Mammary epithelial cell (primary cell): Measurements from ENCODE around the gene SPAG7.

Source experiments
- EZH2 ChIP-seq: IDR thresholded peaks from 2 replicates; pipeline ENCODE4 v1.6.1; 2012; ENCODE audit warnings: low read length, inconsistent platforms, borderline replicate concordance
- TF ChIP-seq, protein P1 (sequence below), 2 donors: IDR thresholded peaks in 1 of 2; conservative IDR thresholded peaks in 1 of 2; 2 replicates each; pipeline ENCODE4 v1.5.1; 2011 to 2012; ENCODE audit warnings: inconsistent platforms in 2 of 2, low read length in 2 of 2, mild to moderate bottlenecking in 2 of 2, control low read depth in 1 of 2, low read depth in 1 of 2; ENCODE audit not compliant: insufficient read depth in 1 of 2; ENCODE audit errors: extremely low read depth in 1 of 2

DNA sequence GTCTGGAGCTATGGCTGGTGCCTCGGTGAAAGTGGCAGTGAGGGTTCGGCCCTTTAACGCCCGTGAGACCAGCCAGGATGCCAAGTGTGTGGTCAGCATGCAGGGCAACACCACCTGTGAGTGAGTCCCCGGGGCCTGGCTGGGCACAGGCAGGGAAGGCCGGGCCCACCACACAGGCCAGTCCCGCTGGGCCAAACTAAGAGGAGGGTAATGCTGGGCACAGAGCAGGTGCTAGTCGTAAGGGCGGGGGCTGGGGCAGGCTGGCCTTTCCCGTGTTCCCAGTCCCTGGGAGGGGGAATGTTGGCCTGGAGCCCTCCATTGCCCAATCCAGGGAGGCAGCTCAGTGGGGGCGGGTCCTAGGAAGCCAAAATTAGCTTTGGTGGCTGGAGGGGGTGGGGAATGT is 32.6 kb upstream of the SPAG7 start:
- TF ChIP-seq, protein P1, sequence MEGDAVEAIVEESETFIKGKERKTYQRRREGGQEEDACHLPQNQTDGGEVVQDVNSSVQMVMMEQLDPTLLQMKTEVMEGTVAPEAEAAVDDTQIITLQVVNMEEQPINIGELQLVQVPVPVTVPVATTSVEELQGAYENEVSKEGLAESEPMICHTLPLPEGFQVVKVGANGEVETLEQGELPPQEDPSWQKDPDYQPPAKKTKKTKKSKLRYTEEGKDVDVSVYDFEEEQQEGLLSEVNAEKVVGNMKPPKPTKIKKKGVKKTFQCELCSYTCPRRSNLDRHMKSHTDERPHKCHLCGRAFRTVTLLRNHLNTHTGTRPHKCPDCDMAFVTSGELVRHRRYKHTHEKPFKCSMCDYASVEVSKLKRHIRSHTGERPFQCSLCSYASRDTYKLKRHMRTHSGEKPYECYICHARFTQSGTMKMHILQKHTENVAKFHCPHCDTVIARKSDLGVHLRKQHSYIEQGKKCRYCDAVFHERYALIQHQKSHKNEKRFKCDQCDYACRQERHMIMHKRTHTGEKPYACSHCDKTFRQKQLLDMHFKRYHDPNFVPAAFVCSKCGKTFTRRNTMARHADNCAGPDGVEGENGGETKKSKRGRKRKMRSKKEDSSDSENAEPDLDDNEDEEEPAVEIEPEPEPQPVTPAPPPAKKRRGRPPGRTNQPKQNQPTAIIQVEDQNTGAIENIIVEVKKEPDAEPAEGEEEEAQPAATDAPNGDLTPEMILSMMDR (conservative IDR thresholded peaks at IDR 0.05 in 1 of 2, IDR thresholded peaks at IDR 0.05 in 1 of 2; ENCODE audit: extremely low read depth in 1 of 2, insufficient read depth in 1 of 2, low read depth in 1 of 2, low read length in 2 of 2) = no peak
- no peak for TF ChIP-seq EZH2
